T-helper 9 cell (primary cell): ENCODE measurements around the gene FAM177B.

ENCODE experiments used
- DNase-seq: peaks from one replicate; pipeline ENCODE4 v3.0.0-alpha.2; 2020
- total RNA-seq, 2 donors: gene quantifications; one replicate each; lab custom pipeline; 2026; lab: John Stamatoyannopoulos, UW

The FAM177B gene
- 0 to 0.63 reads per million in 2 donors for total RNA-seq

DNA sequence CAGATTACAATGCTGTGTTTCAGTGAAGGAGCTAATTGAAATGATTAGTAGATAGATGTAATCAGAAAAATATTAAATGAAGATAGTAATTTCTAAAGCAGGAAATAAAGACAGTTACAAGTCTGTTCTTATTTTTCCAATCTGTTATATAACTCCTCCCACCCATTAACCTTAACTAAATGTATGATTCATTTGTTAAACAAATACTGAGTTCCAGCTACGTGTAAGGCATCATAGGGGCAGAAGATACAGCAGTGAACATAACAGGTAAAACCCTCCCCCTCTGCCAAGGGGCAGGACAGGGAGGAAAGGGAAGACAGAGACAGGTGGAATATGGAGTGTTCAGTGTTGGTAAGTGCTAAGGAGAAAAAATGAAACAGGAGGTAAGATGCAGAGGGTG is at the start of gene FAM177B:
FAM177B (plus strand) TSS at position 231 of the 400 bp plus-strand sequence. CDS start 9,344 bp downstream, outside the sequence.
- DNase-seq: no peak

GRCh38 chr1:222691016-222691415 is 46.0 kb upstream of the FAM177B start:
- no peak for DNase-seq

GRCh38 chr1:222694927-222695326 is 42.1 kb upstream of the FAM177B start:
- no peak for DNase-seq

- DNase-seq: no peak
Observed at GRCh38 chr1:222696741-222697140, 40.3 kb upstream of the FAM177B start.

DNA sequence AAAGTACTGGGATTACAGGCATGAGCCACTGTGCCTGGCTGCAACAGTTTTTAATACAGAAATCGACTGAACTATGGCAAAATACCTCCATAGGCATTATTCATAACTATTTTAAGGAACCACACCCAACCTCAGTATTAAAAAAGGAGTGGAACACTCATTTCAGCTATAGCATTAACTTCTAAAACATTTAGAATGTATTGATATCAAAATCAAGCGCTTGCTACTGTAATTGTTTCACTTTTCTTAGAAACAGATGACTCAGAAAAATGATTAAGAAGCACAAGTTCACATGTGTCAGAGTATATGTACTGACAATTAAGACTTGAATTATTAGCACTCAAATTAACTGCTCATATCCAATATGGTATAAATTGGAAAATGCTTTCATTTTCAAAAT is 39.8 kb upstream of the FAM177B start:
- DNase-seq: no peak

DNA sequence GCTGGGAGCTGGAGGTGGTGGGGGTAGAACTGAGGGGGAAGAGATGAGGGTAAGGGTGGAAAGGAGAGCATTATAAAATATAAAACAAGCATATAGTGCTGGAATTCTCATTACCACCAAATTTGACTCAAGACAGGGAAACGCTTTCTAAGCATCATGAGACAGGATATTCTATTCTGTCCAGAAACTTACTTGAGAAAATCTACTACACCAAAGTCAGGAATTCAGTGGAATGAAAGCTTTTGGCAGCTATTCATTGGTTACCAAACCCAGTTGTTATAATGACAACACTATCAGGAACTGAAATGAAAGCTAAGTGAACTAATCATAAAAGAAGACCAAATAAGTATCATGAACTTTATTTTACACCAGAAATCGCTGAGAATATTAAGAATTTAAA is 39.2 kb upstream of the FAM177B start:
- DNase-seq: no peak

DNA sequence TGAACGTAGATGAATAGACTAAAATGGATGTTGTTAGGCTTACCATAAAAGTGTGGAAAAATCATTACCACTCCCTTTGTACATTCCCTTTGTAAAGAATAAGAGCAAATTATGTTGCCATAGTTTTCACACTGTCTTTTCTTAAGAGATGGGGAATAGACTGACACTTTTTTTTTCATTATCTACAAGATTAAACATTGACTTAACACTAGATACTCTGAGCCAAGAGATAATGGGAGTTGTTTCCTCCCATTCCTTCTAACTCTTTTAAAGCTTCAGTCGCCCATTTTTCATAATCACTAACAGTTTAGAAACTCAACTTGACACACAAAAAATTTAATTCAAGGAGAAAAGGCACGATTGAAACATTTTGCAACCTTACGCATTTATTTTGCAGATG is 34.8 kb upstream of the FAM177B start:
- DNase-seq: no peak

- DNase-seq: no peak
Observed at GRCh38 chr1:222704260-222704659, 32.7 kb upstream of the FAM177B start.

DNA sequence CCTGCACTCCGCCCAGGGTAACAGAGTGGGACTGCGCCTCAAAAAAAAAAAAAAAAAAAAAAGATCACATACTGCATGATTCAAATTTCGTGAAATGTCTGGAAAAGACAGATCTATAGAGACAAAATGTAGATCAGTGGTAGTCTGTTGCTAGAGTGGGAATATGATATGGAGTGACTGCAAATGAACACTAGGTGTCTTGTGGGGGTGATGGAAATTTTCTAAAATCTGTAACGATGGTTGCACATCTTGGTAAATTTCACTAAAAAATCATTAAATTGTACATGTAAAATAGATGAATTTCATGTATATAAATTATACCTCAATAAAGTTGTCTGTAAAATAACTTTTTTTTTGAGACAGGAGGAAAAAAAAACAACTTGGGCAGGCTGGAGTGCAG is 30.2 kb upstream of the FAM177B start:
- DNase-seq: no peak

DNA sequence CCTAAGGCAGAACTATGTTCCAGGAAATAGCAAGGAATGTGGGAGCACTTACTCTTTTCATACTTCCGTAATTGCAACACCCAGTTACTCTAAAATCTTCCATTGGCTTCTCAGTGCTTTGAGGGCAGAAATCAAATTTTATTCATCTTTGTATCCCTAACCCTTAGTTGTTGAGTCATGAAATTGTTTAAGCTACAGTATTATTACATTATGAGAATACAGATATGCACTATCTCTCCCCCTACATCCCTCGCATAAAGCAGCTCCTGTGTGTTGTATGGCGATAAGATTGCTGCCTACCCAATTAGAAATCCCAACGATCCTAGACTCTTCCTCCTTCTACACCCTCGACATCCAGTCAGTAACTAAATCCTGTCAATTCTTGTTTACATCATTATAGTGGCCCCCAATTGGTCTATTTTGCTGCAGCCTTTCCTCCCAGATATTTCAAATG is 27.3 kb upstream of the FAM177B start:
- DNase-seq: no peak

GRCh38 chr1:222711319-222712252 is 25.4 kb upstream of the FAM177B start:
- DNase-seq: peak; percentile 41

DNA sequence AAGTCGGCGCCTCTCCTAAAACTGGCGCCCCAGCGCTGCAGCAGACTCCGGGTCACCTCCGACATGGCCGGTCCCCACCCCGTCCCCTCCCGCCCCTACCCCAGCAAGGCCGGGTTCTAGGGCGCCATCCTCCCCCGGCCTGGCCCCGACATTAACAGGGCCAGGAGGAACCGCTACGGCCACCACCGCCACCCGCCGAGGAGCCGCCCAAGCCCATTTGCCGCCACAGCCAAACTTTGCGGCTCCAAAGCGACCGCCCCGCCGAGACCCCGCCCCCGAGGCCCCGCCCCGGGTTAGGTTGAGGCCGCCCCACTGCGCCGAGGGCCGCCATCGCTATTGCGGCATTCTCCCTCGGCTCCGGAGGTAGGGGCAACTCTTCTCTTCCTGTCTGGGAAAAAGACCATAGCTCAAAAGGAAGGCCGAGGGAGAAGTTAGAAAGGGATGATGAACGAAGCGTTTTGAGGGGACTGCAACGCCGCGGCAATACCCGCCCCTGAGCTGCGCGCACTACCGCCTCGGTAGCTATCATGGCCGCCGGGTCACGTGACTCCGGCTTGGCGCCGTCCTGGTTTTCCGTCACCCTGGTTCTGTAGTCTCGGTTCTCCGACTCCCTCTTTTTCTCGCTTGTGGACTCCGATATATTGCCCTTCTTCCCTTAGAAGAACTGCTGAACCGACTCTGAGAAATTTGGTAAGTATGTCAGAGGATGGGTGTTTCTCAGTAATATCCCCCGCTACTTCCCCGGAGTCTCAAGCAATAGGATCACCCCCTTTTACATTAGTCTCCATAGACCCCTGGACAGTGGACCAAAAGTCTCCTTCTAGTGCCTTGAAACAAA is 24.5 kb upstream of the FAM177B start, which contains the start of the genes AIDA and BROX:
AIDA (minus strand) TSS at position 239 of the 838 bp plus-strand sequence; CDS start at position 65, 174 bp downstream.
BROX (plus strand) TSS at position 312 of the 838 bp plus-strand sequence. CDS start 3,136 bp downstream, outside the sequence.
- peak; percentile 96 for DNase-seq

GRCh38 chr1:222713091-222713961 is 23.7 kb upstream of the FAM177B start:
- peak; percentile 83 for DNase-seq

GRCh38 chr1:222716393-222716792 is 20.6 kb upstream of the FAM177B start:
- DNase-seq: no peak

DNA sequence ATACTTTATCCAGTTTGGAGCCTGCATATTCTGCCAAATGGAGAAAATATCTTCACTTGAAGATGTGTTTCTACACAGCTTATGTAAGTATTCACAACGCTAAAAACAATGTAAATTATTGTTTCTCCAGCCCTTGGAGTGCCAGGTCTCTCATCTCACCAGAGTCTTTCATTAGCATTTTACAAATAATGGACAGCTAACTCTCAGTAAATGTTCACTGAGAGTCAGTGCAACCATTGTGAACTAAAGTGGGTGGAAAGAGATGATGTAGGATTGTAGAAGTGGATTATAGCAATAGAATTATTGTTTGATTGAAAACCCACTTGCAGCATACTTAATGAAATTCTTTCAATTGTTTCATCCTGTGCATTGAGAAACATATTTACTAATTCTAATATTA is 8.3 kb upstream of the FAM177B start:
- DNase-seq: no peak

GRCh38 chr1:222730866-222731265 is 6.1 kb upstream of the FAM177B start:
- DNase-seq: no peak

GRCh38 chr1:222732216-222733159 is 4.5 kb upstream of the FAM177B start:
- no peak for DNase-seq

GRCh38 chr1:222734740-222735139 is 2.3 kb upstream of the FAM177B start:
- no peak for DNase-seq

DNA sequence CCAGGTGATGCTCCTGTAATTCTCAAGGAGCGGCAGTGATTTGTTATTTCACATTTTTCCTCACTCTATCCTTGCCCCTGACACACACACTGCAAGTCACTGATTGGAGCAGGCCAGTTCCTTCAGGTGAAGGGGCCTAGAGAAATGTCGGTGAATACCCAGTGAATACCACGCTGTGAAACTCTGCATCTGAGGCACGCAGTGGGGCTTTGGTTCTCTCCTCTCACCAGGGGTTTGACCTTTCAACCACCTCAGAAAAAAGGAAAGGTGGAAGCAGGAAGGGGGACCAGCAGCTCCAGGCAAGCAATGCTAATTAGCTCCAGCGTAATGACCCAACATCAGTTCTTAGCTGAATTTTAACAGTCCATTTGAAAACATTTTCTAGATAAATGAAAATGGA is 532 bp upstream of the FAM177B start:
- DNase-seq: no peak

- DNase-seq: no peak
Observed at GRCh38 chr1:222739465-222739864, 2.5 kb downstream of the FAM177B start.

DNA sequence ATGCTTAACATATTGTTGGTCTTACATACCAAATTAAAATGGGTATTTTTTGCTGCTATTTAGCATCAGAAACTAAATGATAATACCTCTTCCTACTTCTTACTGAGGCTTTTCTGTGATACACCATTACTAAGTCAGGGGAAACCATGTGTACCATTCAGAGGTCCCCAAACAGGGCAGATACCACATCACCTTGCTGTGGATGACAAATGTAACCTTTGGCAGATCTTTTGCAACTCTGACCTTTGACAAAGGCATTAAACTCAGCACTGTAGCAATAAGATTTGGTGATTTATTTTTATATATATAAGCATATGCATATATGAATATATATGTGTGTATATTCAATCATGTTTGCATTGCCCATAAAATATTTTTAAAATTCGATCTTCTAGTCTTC is 2.9 kb downstream of the FAM177B start:
- no peak for DNase-seq
